Measurements from ENCODE around the gene AFF3. TPM values are rescaled to one million over a fixed set of nuclear protein-coding genes. Genes with fewer than 3 reads are reported as not detected.

The AFF3 gene
- total and polyA plus RNA-seq, 8 donors = 1.4 to 78.8 (median 14.7) TPM

DNA sequence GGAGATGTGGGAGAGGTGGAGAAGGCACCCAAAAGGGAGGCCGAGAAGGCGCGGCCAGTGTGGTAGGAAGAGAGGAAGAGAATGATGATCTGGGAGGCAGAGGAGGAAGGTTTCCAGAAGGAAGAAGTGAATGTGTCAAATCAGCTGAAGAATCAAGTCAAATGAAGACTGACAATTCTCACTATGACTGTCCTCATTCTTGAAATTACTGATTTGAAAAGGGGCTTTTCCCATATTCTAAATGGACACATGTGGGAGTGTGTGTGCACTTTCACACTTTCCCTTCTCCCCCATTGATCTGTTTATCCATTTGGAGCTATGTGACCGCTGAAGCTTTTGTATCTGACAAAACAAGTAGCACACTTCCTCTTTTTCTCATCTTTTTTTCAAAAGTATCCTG is 6.1 kb downstream of the AFF3 start:
- WGBS, 5 donors = 66 to 89% (median 81%) methylated on average over 4 of the region's 4 CpGs
- intact Hi-C loops (cut with DNase I; ENCODE audit: low total_unique reads) = no loop called here
- Histone ChIP-seq H3K27me3 (no peaks in the 10 kb centered on the region), H3K36me3 (no peaks in the 10 kb centered on the region), H3K4me1 (no peaks in the 10 kb centered on the region), H3K4me3 (no peak overlapping the region), H3K27ac (no peak overlapping the region), H3K9me3 (no peaks in the 10 kb centered on the region)
- TF ChIP-seq EP300 (IDR thresholded peaks at IDR 0.05) (no peak), POLR2AphosphoS5 (IDR thresholded peaks at IDR 0.05) (no peak), POLR2A (IDR thresholded peaks at IDR 0.05) (no peak)
- TF ChIP-seq, protein P1, sequence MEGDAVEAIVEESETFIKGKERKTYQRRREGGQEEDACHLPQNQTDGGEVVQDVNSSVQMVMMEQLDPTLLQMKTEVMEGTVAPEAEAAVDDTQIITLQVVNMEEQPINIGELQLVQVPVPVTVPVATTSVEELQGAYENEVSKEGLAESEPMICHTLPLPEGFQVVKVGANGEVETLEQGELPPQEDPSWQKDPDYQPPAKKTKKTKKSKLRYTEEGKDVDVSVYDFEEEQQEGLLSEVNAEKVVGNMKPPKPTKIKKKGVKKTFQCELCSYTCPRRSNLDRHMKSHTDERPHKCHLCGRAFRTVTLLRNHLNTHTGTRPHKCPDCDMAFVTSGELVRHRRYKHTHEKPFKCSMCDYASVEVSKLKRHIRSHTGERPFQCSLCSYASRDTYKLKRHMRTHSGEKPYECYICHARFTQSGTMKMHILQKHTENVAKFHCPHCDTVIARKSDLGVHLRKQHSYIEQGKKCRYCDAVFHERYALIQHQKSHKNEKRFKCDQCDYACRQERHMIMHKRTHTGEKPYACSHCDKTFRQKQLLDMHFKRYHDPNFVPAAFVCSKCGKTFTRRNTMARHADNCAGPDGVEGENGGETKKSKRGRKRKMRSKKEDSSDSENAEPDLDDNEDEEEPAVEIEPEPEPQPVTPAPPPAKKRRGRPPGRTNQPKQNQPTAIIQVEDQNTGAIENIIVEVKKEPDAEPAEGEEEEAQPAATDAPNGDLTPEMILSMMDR (IDR thresholded peaks at IDR 0.05) = no peak
- DNase-seq = no peak

DNA sequence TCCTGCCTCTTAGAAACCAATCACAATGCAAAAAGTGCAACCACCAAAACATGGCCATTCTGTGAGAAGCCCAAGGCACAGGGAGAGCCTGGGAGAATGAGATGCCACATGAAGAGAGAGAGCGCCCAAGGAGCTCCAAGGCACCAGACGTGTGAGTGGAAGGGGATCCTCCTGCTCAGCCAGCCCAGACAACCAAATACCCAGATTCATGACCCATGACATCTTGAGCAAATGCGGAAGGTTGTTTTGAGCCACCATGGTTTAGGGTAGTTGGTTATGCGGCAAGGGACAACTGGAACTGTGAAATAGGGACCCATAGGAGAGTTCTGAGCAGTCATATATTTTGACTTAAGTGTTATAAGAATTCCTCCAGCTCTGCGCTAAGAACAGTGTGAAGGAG is 7.0 kb downstream of the AFF3 start:
- intact Hi-C loops (cut with DNase I; ENCODE audit: low total_unique reads) = no loop called here
- Histone ChIP-seq H3K4me1 (no peaks in the 10 kb centered on the region), H3K36me3 (no peaks in the 10 kb centered on the region), H3K4me3 (no peak overlapping the region), H3K27me3 (no peaks in the 10 kb centered on the region), H3K27ac (no peak overlapping the region), H3K9me3 (no peaks in the 10 kb centered on the region)
- DNase-seq = no peak
- TF ChIP-seq, protein P1 (IDR thresholded peaks at IDR 0.05) = no peak
- TF ChIP-seq EP300 (IDR thresholded peaks at IDR 0.05) (no peak), POLR2A (IDR thresholded peaks at IDR 0.05) (no peak), POLR2AphosphoS5 (IDR thresholded peaks at IDR 0.05) (no peak)
- 91 to 97% (median 95%) methylated on average over 5 of the region's 5 CpGs for WGBS, 5 donors

DNA sequence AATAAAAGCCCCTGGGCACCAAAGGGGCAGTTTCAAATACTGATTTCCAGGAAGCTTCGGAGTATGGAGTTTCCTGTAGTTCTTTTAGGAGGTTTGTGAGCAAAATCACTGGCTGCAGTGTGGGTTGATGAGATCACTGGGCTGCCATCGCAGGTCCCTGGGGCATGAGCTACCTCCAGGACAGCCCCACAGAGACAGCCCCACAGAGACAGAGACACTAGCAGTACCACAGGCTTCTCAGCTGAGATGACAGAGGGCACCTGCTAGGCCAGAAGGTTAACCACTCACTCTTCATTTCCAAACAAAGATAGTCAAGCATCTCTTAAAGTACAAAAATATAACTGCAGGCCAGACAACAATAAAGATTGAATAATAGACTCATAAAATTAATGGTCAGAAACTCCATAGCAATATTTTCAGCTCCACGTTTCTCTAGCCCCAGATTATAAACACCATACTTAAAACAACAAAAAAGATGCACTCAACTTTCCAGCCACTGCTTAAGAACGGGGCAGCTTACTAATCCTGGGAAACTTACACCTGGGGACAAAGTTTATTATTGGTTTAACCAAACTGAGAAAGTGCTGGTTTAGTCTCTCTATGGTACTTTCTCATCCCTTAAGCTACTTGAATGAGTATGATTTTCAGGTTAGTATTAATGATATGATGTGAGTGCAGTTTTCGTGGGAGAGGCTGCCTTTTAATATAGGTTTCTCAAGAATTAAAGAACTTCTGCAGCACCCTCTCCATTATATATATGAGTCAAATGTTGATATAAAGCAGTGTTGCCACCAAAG is 11.6 kb downstream of the AFF3 start:
- H3K9me3 ChIP-seq = no peaks in the 10 kb centered on the region
- H3K27ac ChIP-seq = no peak overlapping the region
- TF ChIP-seq POLR2AphosphoS5 (IDR thresholded peaks at IDR 0.05) (no peak), POLR2A (IDR thresholded peaks at IDR 0.05) (no peak), EP300 (IDR thresholded peaks at IDR 0.05) (no peak)
- TF ChIP-seq, protein P1 (IDR thresholded peaks at IDR 0.05) = no peak
- intact Hi-C loops (cut with DNase I; ENCODE audit: low total_unique reads) = no loop called here
- no peak overlapping the region for H3K4me3 ChIP-seq
- H3K27me3 ChIP-seq = no peaks in the 10 kb centered on the region
- 72 to 84% (median 77%) methylated on average over 4 to 5 of the region's 5 CpGs for WGBS, 5 donors
- H3K4me1 ChIP-seq = no peaks in the 10 kb centered on the region
- H3K36me3 ChIP-seq = no peaks in the 10 kb centered on the region
- no peak for DNase-seq

DNA sequence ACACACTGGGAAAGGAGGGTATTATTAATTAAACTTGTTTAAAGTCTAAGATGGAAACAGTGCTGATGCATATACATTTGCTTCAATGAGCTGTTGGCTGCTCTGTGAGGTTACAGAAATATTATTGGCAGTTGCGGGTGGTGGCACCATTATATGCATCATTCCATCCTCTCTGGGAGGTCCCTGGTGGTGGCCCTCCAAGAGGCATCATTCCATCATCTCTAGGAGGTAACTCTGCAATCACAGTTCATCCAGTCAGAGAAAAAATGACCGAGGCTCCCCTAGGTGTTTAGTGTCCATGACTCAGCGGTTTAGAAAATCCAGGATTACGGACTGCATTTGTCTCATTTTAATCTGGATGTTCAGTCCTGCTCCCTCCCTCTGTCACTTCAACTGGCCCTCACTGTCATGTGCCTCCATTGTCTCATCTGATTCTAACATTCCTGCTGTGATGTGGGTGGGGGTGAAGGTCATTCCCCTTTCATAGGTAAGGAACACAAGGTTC is 15.4 kb downstream of the AFF3 start:
- H3K27me3 ChIP-seq = no peaks in the 10 kb centered on the region
- no peak overlapping the region for H3K27ac ChIP-seq
- H3K4me3 ChIP-seq = no peak overlapping the region
- H3K4me1 ChIP-seq = no peaks in the 10 kb centered on the region
- no peaks in the 10 kb centered on the region for H3K36me3 ChIP-seq
- H3K9me3 ChIP-seq = no peaks in the 10 kb centered on the region
- no peak for TF ChIP-seq POLR2AphosphoS5 (IDR thresholded peaks at IDR 0.05)
- no peak for TF ChIP-seq EP300 (IDR thresholded peaks at IDR 0.05)
- no peak for TF ChIP-seq POLR2A (IDR thresholded peaks at IDR 0.05)
- TF ChIP-seq, protein P1 (IDR thresholded peaks at IDR 0.05) = no peak
- intact Hi-C loops (cut with DNase I; ENCODE audit: low total_unique reads) = no loop called here
- WGBS, 5 donors = 90 to 96% (median 93%) methylated on average over 4 of the region's 4 CpGs
- no peak for DNase-seq

Measured in stomach (tissue), 9 donors.